Colonic mucosa (tissue), 4 donors: Measurements from ENCODE around the gene GALNT10. TPM values are rescaled to one million over a fixed set of nuclear protein-coding genes. Genes with fewer than 3 reads are reported as not detected.

Experiments
- DNase-seq: peaks from one replicate; pipeline ENCODE4 v3.0.0-alpha.2; 2020
- H3K27ac ChIP-seq: fragments of 200-600 bp; one replicate; pipeline ENCODE4 v1.8.0; 2021
- H3K27me3 ChIP-seq: fragments of 200-600 bp; one replicate; pipeline ENCODE4 v1.8.0; 2021
- H3K36me3 ChIP-seq: fragments of 200-600 bp; one replicate; pipeline ENCODE4 v1.8.0; 2021
- H3K4me1 ChIP-seq: fragments of 200-600 bp; one replicate; pipeline ENCODE4 v1.8.0; 2021; ENCODE audit warnings: mild to moderate bottlenecking
- H3K4me3 ChIP-seq: fragments of 200-600 bp; one replicate; pipeline ENCODE4 v1.8.0; 2021
- H3K9ac ChIP-seq, 2 donors: one replicate each; pipeline ENCODE4 v1.7.0; 2013; ENCODE audit warnings: control low read depth in 2 of 2, low read depth in 2 of 2, low read length in 2 of 2
- H3K9me3 ChIP-seq: fragments of 200-600 bp; one replicate; pipeline ENCODE4 v1.8.0; 2021
- CTCF ChIP-seq: fragments of 200-600 bp; IDR thresholded peaks from one replicate; pipeline ENCODE4 v1.8.0; 2022; ENCODE audit warnings: antibody characterized with exemption, mild to moderate bottlenecking
- intact Hi-C: fragments of 100-400 bp; cut with DNase I; formaldehyde crosslinking; loops from one replicate; pipeline ENCODE4 v1.14.1; 2022
- total RNA-seq, 2 donors: library from RNA; stranded (reverse); fragmentation: NEBNext Ultra II Directional in 1 of 2; extraction: Animal tissue kit (Norgen Biotek cat#: 25700) in 1 of 2; gene quantifications; one replicate each; pipeline ENCODE4 v1.2.1, GENCODE V29; 2021
- donor health status: healthy.
- donor health status: DM: no; HTN: no; CAD: no.
- donor health status: DM: no; HTN: no; CAD: no.

Gene GALNT10
- total RNA-seq, 2 donors from 2014 or later = 40.0 to 46.7 TPM

- no peak for DNase-seq
- Histone ChIP-seq H3K27ac (no peak overlapping the region), H3K4me1 (no peaks in the 10 kb centered on the region), H3K9ac (no peak overlapping the region), H3K27me3 (no peaks in the 10 kb centered on the region), H3K4me3 (no peak overlapping the region), H3K36me3 (peaks cover 6% of the 10 kb centered on the region), H3K9me3 (no peaks in the 10 kb centered on the region)
- intact Hi-C loops = no loop called here
- no peak for TF ChIP-seq CTCF
Observed at GRCh38 chr5:154455585-154455984, 265.1 kb downstream of the GALNT10 start.

- TF ChIP-seq CTCF = no peak
- H3K4me3 ChIP-seq = no peak overlapping the region
- H3K9ac ChIP-seq = no peak overlapping the region
- peaks cover 6% of the 10 kb centered on the region for H3K36me3 ChIP-seq
- no peak for DNase-seq
- H3K4me1 ChIP-seq = no peaks in the 10 kb centered on the region
- intact Hi-C loops = no loop called here
- no peaks in the 10 kb centered on the region for H3K27me3 ChIP-seq
- H3K9me3 ChIP-seq = no peaks in the 10 kb centered on the region
- H3K27ac ChIP-seq = no peak overlapping the region
Observed at GRCh38 chr5:154456540-154456939, 266.0 kb downstream of the GALNT10 start.

GRCh38 chr5:154459015-154459414, 268.5 kb downstream of the GALNT10 start:
- H3K36me3 ChIP-seq = peaks cover 6% of the 10 kb centered on the region

GRCh38 chr5:154460172-154460571, 269.6 kb downstream of the GALNT10 start:
- Histone ChIP-seq H3K9ac (no peak overlapping the region), H3K36me3 (peaks cover 6% of the 10 kb centered on the region), H3K4me1 (no peaks in the 10 kb centered on the region), H3K4me3 (no peak overlapping the region), H3K9me3 (no peaks in the 10 kb centered on the region), H3K27ac (no peak overlapping the region), H3K27me3 (no peaks in the 10 kb centered on the region)
- DNase-seq = no peak
- TF ChIP-seq CTCF = no peak
- intact Hi-C loops = no loop called here

More at GRCh38 chr5:154459015-154459414, 268.5 kb downstream of the GALNT10 start:
- DNase-seq = no peak
- intact Hi-C loops = no loop called here
- H3K9me3 ChIP-seq = no peaks in the 10 kb centered on the region
- H3K27ac ChIP-seq = no peak overlapping the region
- H3K27me3 ChIP-seq = no peaks in the 10 kb centered on the region
- TF ChIP-seq CTCF = no peak
- H3K4me1 ChIP-seq = no peaks in the 10 kb centered on the region
- no peak overlapping the region for H3K4me3 ChIP-seq
- H3K9ac ChIP-seq = no peak overlapping the region

GRCh38 chr5:154461531-154461930, 271.0 kb downstream of the GALNT10 start:
- no peak for DNase-seq
- intact Hi-C loops = no loop called here
- TF ChIP-seq CTCF = no peak
- Histone ChIP-seq H3K27ac (no peak overlapping the region), H3K4me3 (no peak overlapping the region), H3K9ac (no peak overlapping the region), H3K4me1 (no peaks in the 10 kb centered on the region), H3K9me3 (no peaks in the 10 kb centered on the region), H3K27me3 (no peaks in the 10 kb centered on the region), H3K36me3 (no peaks in the 10 kb centered on the region)

GRCh38 chr5:154464438-154464837, 273.9 kb downstream of the GALNT10 start:
- H3K4me1 ChIP-seq = no peaks in the 10 kb centered on the region

More at GRCh38 chr5:154464438-154464837, 273.9 kb downstream of the GALNT10 start:
- TF ChIP-seq CTCF = no peak
- Histone ChIP-seq H3K36me3 (no peaks in the 10 kb centered on the region), H3K4me3 (no peak overlapping the region), H3K27ac (no peak overlapping the region), H3K9me3 (no peaks in the 10 kb centered on the region), H3K27me3 (no peaks in the 10 kb centered on the region), H3K9ac (no peak overlapping the region)
- no peak for DNase-seq
- intact Hi-C loops = no loop called here
